Transverse colon (tissue), 4 donors: ENCODE measurements around the gene PRR20G.

Experiments
- POLR2A ChIP-seq: fragments of 450-650 bp; IDR thresholded peaks from one replicate; pipeline ENCODE4 v1.6.1; 2016; ENCODE audit warnings: antibody characterized with exemption, mild to moderate bottlenecking, moderate library complexity
- POLR2AphosphoS5 ChIP-seq, 3 donors: sonication (generic); formaldehyde crosslinking; IDR thresholded peaks; one replicate each; pipeline ENCODE4 v1.6.1; 2016; ENCODE audit warnings: antibody characterized with exemption in 3 of 3
- TF ChIP-seq, protein P1 (sequence below), 5 experiments: fragments of 200-600 bp in 3 of 5; fragments of 450-650 bp in 2 of 5; sonication (generic) in 3 of 5; IDR thresholded peaks; 1 replicate in 2 of 5; 2 replicates in 3 of 5; pipeline ENCODE4 v1.5.1; 2016 to 2017; ENCODE audit warnings: antibody characterized with exemption in 5 of 5, inconsistent platforms in 3 of 5, mild to moderate bottlenecking in 2 of 5, moderate library complexity in 1 of 5

DNA sequence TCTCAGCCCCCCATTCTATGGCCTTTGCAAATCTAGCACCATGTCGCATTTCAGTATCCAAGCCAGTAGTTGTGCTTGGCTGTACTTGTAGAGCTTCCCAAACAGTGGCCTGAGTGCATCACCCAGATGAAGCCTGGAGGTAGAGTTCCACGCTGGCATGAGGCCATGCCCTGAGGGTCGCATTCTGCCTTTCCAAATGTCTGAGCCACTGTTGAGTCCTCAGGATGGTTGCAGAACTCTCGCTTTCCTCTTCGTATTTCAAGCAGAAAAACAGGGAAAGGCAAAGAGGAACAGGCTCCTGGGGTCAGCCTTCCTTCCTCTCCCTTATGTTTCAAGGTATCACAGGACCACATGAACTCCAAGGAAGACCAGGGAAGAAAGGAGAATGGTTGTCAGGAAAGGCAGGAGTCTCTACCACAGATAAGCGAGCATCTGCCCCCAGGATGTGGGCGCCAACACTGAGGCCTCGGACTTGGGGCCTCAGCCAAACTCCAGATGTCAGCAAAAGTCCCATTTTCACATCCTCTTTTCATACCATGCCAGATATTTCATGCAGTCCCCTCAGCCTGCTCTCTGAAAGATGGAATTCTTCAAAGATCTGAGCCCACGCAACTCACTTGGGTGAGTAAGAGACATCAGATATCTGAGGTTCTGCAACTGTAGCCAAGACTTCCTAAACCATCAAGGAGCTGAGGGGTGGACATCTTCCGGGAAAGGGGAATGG is 19.4 kb upstream of the PRR20G start:
- TF ChIP-seq, protein P1, sequence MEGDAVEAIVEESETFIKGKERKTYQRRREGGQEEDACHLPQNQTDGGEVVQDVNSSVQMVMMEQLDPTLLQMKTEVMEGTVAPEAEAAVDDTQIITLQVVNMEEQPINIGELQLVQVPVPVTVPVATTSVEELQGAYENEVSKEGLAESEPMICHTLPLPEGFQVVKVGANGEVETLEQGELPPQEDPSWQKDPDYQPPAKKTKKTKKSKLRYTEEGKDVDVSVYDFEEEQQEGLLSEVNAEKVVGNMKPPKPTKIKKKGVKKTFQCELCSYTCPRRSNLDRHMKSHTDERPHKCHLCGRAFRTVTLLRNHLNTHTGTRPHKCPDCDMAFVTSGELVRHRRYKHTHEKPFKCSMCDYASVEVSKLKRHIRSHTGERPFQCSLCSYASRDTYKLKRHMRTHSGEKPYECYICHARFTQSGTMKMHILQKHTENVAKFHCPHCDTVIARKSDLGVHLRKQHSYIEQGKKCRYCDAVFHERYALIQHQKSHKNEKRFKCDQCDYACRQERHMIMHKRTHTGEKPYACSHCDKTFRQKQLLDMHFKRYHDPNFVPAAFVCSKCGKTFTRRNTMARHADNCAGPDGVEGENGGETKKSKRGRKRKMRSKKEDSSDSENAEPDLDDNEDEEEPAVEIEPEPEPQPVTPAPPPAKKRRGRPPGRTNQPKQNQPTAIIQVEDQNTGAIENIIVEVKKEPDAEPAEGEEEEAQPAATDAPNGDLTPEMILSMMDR (IDR thresholded peaks at IDR 0.05), result no peak
- TF ChIP-seq POLR2A, result no peak
- no peak for TF ChIP-seq POLR2AphosphoS5 (IDR thresholded peaks at IDR 0.05)
